T47D (cell line): ENCODE data around the gene TMC7.

ENCODE experiments used
- DNase-seq, 2 experiments: peaks; one replicate each; pipeline versions ENCODE4 v3.0.0 to v3.0.0-alpha.2; 2011 to 2012; ENCODE audit warnings: low read depth in 1 of 2, low spot score in 1 of 2
- JUND ChIP-seq: IDR thresholded peaks from 2 replicates; pipeline ENCODE4 v1.6.1; 2012; ENCODE audit warnings: low read depth
- in situ Hi-C: cut with HindIII; loops from 2 replicates; pipeline ENCODE4 v1.10.0; 2016; ENCODE audit warnings: low sequenced_read_pairs, low pct_unique_long_range_greater_than_20kb

TMC7 gene

DNA sequence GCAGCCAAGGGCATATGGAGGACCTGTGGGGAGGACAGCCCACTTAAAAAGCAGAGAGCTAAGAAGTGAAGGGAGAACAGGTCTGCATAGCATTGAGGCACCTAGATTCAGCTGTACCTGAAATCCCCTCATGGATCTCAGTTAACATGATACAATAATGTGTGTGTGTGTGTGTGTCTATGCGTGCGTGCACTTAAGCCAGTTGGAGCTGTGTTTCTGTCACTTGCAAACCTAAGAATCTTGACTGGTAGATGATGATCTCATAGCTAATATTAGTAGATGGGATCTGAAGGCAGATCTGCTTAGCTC lies 128.3 kb downstream of the TMC7 start:
- in situ Hi-C loops = no loop called here
- TF ChIP-seq JUND = no peak
- DNase-seq = no peak
